ENCODE data around the gene ATP13A3. TPM values are rescaled to one million over a fixed set of nuclear protein-coding genes. Genes with fewer than 3 reads are reported as not detected.

ATP13A3 gene
- total and polyA plus RNA-seq, 2 of the 4 experiments (the other 2 are of a cell fraction), result 48.1 to 154 TPM

DNA sequence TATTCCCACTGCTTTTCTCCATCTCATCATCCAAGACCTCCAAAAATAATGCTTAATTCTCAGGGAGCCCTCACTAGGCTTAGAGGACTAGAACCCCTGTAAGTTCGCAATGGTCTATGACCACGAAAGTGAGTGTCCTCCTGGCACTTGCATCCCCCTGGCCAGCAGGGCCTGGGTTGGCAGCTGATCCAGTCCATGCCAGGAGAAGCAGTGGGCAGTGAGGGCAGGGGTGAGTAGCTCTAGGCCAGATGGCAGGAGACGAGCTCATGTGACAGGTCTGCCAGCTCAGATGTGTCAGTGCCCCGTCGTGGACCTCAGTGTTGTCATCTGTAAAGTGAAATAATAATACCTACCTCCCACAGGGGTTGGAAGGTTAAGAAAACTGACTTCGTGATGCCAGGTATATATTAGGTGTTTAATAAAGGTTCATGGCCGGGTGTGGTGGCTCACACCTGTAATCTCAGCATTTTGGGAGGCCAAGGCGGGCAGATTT lies 98.8 kb downstream of the ATP13A3 start:
- in situ Hi-C loops (cut with MboI; ENCODE audit: low sequenced_read_pairs), result no loop called here
- Histone ChIP-seq H3K9ac (ENCODE audit: low read depth, low read length) (no peak overlapping the region), H2BK20ac (ENCODE audit: low read depth, low read length) (no peak overlapping the region), H3K14ac (replicated peaks; ENCODE audit: low read depth, low read length) (no peak overlapping the region), H3K4ac (ENCODE audit: low read depth, low read length) (no peak overlapping the region), H3K79me1 (ENCODE audit: low read depth in 1 of 2, low read length in 2 of 2) (no peaks in the 10 kb centered on the region), H3K18ac (ENCODE audit: low read depth, low read length) (no peak overlapping the region), H2BK5ac (ENCODE audit: low read depth, low read length, poor library complexity, severe bottlenecking) (no peak overlapping the region), H3K56ac (ENCODE audit: extremely low read depth, insufficient read depth, low read length) (no peak overlapping the region), H3K9me3 (ENCODE audit: control insufficient read depth, insufficient read depth, low read length) (no peaks in the 10 kb centered on the region; the same call in none of the 2 replicates), H4K20me1 (ENCODE audit: insufficient read depth, low read length) (no peaks in the 10 kb centered on the region), H3K4me2 (ENCODE audit: low read depth, low read length) (no peak overlapping the region), H2BK120ac (ENCODE audit: low read depth, low read length) (no peak overlapping the region), H2AK5ac (ENCODE audit: low read depth, low read length) (no peak overlapping the region), H4K5ac (ENCODE audit: low read depth, low read length) (no peak overlapping the region), H2BK15ac (ENCODE audit: low read depth, low read length) (no peak overlapping the region), H4K91ac (ENCODE audit: insufficient read depth, low read depth, low read length) (no peak overlapping the region), H3K4me1 (ENCODE audit: control insufficient read depth, insufficient read depth, low read length) (no peaks in the 10 kb centered on the region), H3K27ac (ENCODE audit: insufficient read depth, low read length) (no peak overlapping the region), H3K36me3 (ENCODE audit: control insufficient read depth, insufficient read depth, low read length) (no peaks in the 10 kb centered on the region), H2AFZ (replicated peaks; ENCODE audit: low read length, poor library complexity) (no peak overlapping the region), H4K8ac (ENCODE audit: low read depth in 2 of 2, low read length in 2 of 2) (no peak overlapping the region), H2AK9ac (replicated peaks; ENCODE audit: low read depth, low read length, poor library complexity) (no peak overlapping the region), H3K23ac (ENCODE audit: low read depth, low read length) (no peak overlapping the region), H3K4me3 (ENCODE audit: insufficient read depth, low read depth, low read length) (no peak overlapping the region), H3K27me3 (ENCODE audit: control insufficient read depth, insufficient read depth, low read length) (peaks cover 34% of the 10 kb centered on the region), H3K9me1 (ENCODE audit: insufficient read depth, low read length) (no peaks in the 10 kb centered on the region)
- no peak for DNase-seq
- CTCF ChIA-PET, result no interaction called here
- no peak for TF ChIP-seq RCOR1 (IDR thresholded peaks at IDR 0.05; ENCODE audit: insufficient replicate concordance, low read length)
- no peak for TF ChIP-seq SMC3 (IDR thresholded peaks at IDR 0.05; ENCODE audit: low read depth, low read length)
- TF ChIP-seq, protein P1, sequence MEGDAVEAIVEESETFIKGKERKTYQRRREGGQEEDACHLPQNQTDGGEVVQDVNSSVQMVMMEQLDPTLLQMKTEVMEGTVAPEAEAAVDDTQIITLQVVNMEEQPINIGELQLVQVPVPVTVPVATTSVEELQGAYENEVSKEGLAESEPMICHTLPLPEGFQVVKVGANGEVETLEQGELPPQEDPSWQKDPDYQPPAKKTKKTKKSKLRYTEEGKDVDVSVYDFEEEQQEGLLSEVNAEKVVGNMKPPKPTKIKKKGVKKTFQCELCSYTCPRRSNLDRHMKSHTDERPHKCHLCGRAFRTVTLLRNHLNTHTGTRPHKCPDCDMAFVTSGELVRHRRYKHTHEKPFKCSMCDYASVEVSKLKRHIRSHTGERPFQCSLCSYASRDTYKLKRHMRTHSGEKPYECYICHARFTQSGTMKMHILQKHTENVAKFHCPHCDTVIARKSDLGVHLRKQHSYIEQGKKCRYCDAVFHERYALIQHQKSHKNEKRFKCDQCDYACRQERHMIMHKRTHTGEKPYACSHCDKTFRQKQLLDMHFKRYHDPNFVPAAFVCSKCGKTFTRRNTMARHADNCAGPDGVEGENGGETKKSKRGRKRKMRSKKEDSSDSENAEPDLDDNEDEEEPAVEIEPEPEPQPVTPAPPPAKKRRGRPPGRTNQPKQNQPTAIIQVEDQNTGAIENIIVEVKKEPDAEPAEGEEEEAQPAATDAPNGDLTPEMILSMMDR (conservative IDR thresholded peaks at IDR 0.05; ENCODE audit: low read depth, low read length), result no peak
- TF ChIP-seq MAZ (IDR thresholded peaks at IDR 0.05; ENCODE audit: borderline replicate concordance, low read depth, low read length), result no peak
- TF ChIP-seq CHD1 (IDR thresholded peaks at IDR 0.05; ENCODE audit: low read depth, low read length), result no peak
- no peak for TF ChIP-seq CEBPB (IDR thresholded peaks at IDR 0.05; ENCODE audit: low read depth, low read length)
- TF ChIP-seq RAD21 (IDR thresholded peaks at IDR 0.05; ENCODE audit: low read length), result no peak
- TF ChIP-seq, protein P2, sequence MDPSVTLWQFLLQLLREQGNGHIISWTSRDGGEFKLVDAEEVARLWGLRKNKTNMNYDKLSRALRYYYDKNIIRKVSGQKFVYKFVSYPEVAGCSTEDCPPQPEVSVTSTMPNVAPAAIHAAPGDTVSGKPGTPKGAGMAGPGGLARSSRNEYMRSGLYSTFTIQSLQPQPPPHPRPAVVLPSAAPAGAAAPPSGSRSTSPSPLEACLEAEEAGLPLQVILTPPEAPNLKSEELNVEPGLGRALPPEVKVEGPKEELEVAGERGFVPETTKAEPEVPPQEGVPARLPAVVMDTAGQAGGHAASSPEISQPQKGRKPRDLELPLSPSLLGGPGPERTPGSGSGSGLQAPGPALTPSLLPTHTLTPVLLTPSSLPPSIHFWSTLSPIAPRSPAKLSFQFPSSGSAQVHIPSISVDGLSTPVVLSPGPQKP (IDR thresholded peaks at IDR 0.05; ENCODE audit: borderline replicate concordance, low read depth, low read length), result no peak
- TF ChIP-seq BHLHE40 (IDR thresholded peaks at IDR 0.05; ENCODE audit: low read depth, low read length), result no peak
- no peak for TF ChIP-seq FOS (IDR thresholded peaks at IDR 0.05; ENCODE audit: low read depth, low read length)
- no peak for TF ChIP-seq NFE2L2 (IDR thresholded peaks at IDR 0.05; ENCODE audit: low read depth, low read length)
- TF ChIP-seq MXI1 (IDR thresholded peaks at IDR 0.05; ENCODE audit: borderline replicate concordance, low read depth, low read length), result no peak
- no peak for TF ChIP-seq POLR2A (IDR thresholded peaks at IDR 0.05; ENCODE audit: low read depth, low read length)
- no peak for TF ChIP-seq MAFK (IDR thresholded peaks at IDR 0.05; ENCODE audit: low read depth, low read length)
- TF ChIP-seq, protein P3, sequence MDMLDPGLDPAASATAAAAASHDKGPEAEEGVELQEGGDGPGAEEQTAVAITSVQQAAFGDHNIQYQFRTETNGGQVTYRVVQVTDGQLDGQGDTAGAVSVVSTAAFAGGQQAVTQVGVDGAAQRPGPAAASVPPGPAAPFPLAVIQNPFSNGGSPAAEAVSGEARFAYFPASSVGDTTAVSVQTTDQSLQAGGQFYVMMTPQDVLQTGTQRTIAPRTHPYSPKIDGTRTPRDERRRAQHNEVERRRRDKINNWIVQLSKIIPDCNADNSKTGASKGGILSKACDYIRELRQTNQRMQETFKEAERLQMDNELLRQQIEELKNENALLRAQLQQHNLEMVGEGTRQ (IDR thresholded peaks at IDR 0.05; ENCODE audit: low read depth, low read length), result no peak
- TF ChIP-seq RFX5 (IDR thresholded peaks at IDR 0.05; ENCODE audit: low read depth, low read length), result no peak
- intact Hi-C loops (cut with micrococcal nuclease), result no loop called here
- dilution Hi-C loops (cut with HindIII; ENCODE audit: low sequenced_read_pairs, unreplicated experiment), result no loop called here
- BruUV-seq (replicated peaks), result no TSS peak
- POLR2A ChIA-PET (ENCODE audit: unreplicated experiment), result no interaction called here
- ATAC-seq (ENCODE audit: low read depth), result no peak
- WGBS, 2 experiments (ENCODE audit: extremely low coverage in 2 of 2, insufficient read length in 1 of 2), result 80% methylated on average over 1 of the region's 8 CpGs; no CpG with 5 or more reads in 1 of the 2 experiments

Data from IMR-90 (cell line).